HL-60 (cell line): ENCODE measurements around the gene CNDP1.

Source experiments
- CTCF ChIP-seq: IDR thresholded peaks from one replicate; pipeline ENCODE4 v1.5.1; 2011; ENCODE audit warnings: low read length, control low read depth, inconsistent platforms; ENCODE audit not compliant: insufficient read depth
- REST ChIP-seq: IDR thresholded peaks from 2 replicates; pipeline ENCODE4 v1.6.1; 2012; ENCODE audit warnings: low read depth; ENCODE audit not compliant: insufficient replicate concordance

GRCh38 chr18:74511823-74512222 is 22.5 kb upstream of the CNDP1 start:
- TF ChIP-seq CTCF = no peak
- no peak for TF ChIP-seq REST
